Large intestine (tissue), 3 donors: ENCODE results near the gene SLC22A16. TPM values are rescaled to one million over a fixed set of nuclear protein-coding genes. Genes with fewer than 3 reads are reported as not detected.
A peak's percentile ranks its signal among the peaks of the same experiment; 100 is the strongest.

Source experiments
- DNase-seq, 2 donors: peaks; one replicate each; pipeline versions ENCODE4 v3.0.0 to v3.0.0-alpha.2; 2013
- H3K27ac ChIP-seq: one replicate; pipeline ENCODE4 v1.5.1; 2013; ENCODE audit warnings: low read length
- H3K27me3 ChIP-seq: 2 replicates; pipeline ENCODE4 v1.6.1; 2013; ENCODE audit warnings: low read length; ENCODE audit not compliant: control insufficient read depth, insufficient read depth
- H3K36me3 ChIP-seq: 2 replicates; pipeline ENCODE4 v1.6.1; 2013; ENCODE audit warnings: low read length; ENCODE audit not compliant: control insufficient read depth, insufficient read depth
- H3K4me1 ChIP-seq: one replicate; pipeline ENCODE4 v1.6.1; 2013; ENCODE audit warnings: low read length; ENCODE audit not compliant: control insufficient read depth, insufficient read depth
- H3K4me3 ChIP-seq: one replicate; pipeline ENCODE4 v1.5.1; 2013; ENCODE audit warnings: low read length
- H3K9me3 ChIP-seq: one replicate; pipeline ENCODE4 v1.6.1; 2013; ENCODE audit warnings: mild to moderate bottlenecking, low read depth, low read length, moderate library complexity; ENCODE audit not compliant: control insufficient read depth
- WGBS: methylation state at CpG from one replicate; pipeline ENCODE4 v1.1.5; 2013; ENCODE audit warnings: low lambda C conversion rate; ENCODE audit not compliant: insufficient coverage; 5-methylcytosine and 5-hydroxymethylcytosine counted together
- polyA plus RNA-seq: library from polyadenylated mRNA; unstranded; fragments of 120-200 nt; gene quantifications from one replicate; pipeline ENCODE4 v1.2.1, GENCODE V29; 2013

Gene SLC22A16
- polyA plus RNA-seq, 1 donor = 0.25 TPM

DNA sequence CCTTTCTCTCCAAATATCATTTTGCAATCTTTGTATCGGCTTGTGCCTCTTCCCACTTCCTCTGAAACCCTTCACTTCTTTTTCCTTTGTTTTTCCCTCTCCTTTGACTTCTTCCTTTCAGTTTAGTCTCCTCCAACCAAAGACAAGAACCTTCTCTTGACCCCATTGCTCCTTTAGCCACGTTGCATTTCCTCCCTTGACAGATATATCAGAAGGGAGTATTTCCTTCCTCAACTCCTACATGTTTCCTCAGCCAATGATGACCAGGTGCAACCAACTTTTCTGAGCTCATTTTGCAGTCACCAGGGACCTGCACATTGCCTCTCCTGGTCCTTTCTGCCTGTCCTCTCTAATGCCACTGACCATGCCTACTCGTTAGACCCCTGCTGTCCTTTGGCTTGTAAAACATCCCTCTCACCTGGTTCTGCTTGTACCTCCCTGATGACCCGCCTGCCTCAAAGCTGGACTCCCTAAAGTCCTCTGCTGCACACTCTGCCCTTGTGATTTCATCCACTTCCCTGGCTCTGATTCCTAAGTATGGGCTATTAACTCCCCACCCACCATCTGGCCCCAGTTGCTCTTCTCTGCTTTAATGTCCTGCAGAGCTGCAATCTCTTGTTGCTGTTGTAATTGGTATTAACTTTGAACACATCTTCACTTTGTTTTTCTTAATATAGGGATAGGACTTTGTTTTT is 27.4 kb downstream of the SLC22A16 start:
- Histone ChIP-seq H3K4me3 (no peak overlapping the region), H3K4me1 (no peaks in the 10 kb centered on the region), H3K36me3 (no peaks in the 10 kb centered on the region), H3K9me3 (no peaks in the 10 kb centered on the region), H3K27ac (no peak overlapping the region), H3K27me3 (no peaks in the 10 kb centered on the region)
- 67% methylated on average over 2 of the region's 4 CpGs for WGBS
- DNase-seq = no peak

DNA sequence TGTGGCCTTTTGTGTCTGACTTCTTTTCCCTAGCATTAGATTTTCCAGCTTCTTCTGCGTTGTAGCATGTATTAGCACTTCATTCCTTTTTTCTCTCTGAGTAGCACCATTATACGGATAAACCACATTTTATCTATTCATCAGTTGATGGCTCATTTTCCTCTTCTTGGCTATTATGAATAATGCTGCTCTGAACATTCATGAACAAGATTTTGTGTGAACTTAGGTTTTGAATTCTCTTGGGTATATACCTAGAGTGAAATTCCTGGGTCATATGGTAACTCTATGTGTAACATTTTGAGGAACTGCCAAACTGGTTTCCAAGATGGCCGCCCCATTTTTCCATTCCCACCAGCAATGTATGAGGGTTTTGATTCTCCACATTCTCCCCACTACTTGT is 28.7 kb downstream of the SLC22A16 start:
- no peaks in the 10 kb centered on the region for H3K36me3 ChIP-seq
- H3K9me3 ChIP-seq = no peaks in the 10 kb centered on the region
- no peaks in the 10 kb centered on the region for H3K4me1 ChIP-seq
- H3K4me3 ChIP-seq = no peak overlapping the region
- no peak for DNase-seq
- 100% methylated on average over 3 of the region's 3 CpGs for WGBS
- no peak overlapping the region for H3K27ac ChIP-seq
- no peaks in the 10 kb centered on the region for H3K27me3 ChIP-seq

DNA sequence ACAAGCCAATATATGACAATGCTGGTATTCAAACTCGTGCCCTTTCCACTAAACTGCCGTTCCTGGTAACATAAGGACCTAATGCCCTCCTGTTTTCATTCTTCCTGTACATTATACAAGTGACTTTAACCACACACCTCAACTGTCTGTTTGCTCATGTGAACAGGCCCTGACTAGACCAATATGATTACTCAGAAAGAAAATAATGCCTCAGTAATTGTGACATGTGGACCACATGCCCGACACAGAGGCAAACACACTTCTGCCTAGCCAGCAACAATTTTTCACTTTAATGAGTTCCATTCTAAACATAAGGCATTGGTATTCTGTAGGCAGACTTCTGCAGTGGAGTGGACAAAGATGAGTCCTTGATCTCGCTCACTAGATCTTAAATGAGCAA is 30.0 kb downstream of the SLC22A16 start:
- Histone ChIP-seq H3K9me3 (no peaks in the 10 kb centered on the region), H3K36me3 (no peaks in the 10 kb centered on the region), H3K4me3 (no peak overlapping the region), H3K27ac (no peak overlapping the region), H3K4me1 (no peaks in the 10 kb centered on the region), H3K27me3 (no peaks in the 10 kb centered on the region)
- no peak for DNase-seq
- no CpG with 5 or more reads among the region's 4 CpGs for WGBS

DNA sequence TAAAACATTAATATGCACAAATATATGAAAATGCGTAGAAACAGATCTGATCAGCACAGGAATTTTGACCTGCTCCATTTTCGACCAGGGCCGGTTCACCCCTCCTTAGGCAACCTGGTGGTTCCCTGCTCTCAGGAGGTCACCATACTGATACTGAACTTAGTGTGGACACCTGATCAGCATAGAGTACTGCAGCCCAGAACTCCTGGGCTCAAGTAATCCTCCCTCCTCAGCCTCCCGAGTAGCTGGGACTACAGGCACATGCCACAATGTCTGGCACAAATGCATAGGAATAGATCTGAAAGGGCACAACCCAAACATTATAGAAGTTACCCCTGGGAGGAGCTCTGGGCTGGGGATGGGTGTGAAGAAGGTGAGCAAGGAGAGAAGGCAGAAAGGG is 36.4 kb downstream of the SLC22A16 start:
- WGBS = no CpG with 5 or more reads among the region's 4 CpGs
- Histone ChIP-seq H3K27ac (no peak overlapping the region), H3K9me3 (no peaks in the 10 kb centered on the region), H3K36me3 (no peaks in the 10 kb centered on the region), H3K27me3 (no peaks in the 10 kb centered on the region), H3K4me1 (no peaks in the 10 kb centered on the region), H3K4me3 (no peak overlapping the region)
- no peak for DNase-seq

DNA sequence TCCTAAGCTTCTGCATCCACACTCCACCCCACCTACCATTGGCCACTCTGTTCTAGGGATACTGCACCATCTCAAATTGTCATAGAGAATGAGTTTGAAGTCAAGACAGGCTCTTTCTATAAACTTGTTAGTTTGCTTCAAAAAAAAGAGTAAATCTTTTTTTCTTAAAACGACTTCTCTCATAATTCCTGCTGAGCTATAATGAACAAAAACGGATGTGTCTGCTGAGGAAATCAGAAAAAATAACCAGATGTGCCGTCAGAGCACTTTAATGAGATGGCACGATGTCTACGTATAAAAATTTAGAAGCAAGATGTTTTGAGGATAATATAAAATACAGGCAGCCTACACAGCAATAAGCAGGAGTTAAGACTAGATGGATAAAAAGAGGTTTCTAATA is 37.1 kb downstream of the SLC22A16 start:
- Histone ChIP-seq H3K4me1 (no peaks in the 10 kb centered on the region), H3K27ac (no peak overlapping the region), H3K36me3 (no peaks in the 10 kb centered on the region), H3K9me3 (no peaks in the 10 kb centered on the region), H3K4me3 (no peak overlapping the region), H3K27me3 (no peaks in the 10 kb centered on the region)
- DNase-seq = no peak
- WGBS = 71% methylated on average over 5 of the region's 5 CpGs

DNA sequence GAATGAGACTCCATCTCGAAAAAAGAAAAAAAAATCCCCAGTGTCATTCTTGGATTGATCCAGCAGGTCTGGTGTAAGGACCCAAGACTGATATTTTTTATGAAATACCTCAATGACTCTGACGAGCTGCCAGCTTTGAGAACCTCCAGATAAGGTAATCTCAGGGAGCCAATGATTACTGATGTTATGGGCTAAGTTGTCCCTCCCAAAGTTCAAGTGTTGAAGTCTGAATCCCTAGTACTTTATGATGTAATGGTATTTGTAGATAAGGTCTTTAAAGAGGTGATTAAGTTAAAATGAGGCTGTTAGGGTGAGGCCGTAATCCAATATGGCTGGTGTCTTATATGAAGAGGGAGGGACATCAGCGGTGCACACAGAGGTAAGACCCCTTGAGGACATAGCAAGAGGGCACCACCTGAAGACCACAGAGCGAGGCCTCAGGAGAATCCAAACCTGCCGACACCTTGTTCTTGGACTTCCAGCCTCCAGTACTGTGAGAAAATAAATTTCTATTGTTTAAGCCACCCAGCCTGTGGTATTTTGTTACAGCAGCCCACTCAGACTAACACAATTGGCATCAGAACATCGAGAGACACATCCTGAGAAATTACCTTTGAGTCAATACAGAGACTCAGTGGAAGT is 41.3 kb downstream of the SLC22A16 start:
- DNase-seq = peak; percentile 58 to 73
- H3K4me1 ChIP-seq = peaks cover 5% of the 10 kb centered on the region
- H3K27ac ChIP-seq = no peak overlapping the region
- H3K36me3 ChIP-seq = no peaks in the 10 kb centered on the region
- 67% methylated on average over 1 of the region's 7 CpGs for WGBS
- no peaks in the 10 kb centered on the region for H3K9me3 ChIP-seq
- no peak overlapping the region for H3K4me3 ChIP-seq
- H3K27me3 ChIP-seq = no peaks in the 10 kb centered on the region

DNA sequence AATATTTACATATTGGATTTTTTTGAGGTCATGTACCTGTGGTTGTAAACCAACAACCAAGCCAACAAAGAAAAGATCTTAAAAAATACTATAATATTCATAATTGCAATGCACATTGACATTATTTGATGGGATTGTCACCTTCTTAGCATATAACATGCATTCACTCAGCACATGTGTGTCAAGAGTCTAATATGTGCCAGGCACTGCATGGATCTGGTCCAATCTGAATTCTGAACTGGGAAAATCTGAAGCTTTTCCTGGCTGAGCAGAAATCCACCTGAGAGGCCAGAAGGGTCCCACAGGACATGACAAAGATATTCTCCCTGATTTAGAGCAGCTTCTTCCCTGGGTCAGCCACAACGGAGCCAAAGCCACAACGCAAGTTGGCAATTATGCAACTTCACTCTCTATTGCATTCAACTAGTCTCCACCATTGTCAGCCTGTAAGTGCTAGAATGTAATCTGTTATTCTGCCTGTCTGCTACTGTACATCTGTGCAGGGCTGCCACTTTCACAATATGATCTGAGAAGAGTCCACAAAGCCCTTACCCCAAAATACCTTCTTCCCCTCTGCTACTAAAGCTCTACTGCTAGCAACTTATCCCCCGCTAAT is 44.0 kb downstream of the SLC22A16 start:
- Histone ChIP-seq H3K4me3 (no peak overlapping the region), H3K4me1 (peaks cover 5% of the 10 kb centered on the region), H3K27me3 (no peaks in the 10 kb centered on the region), H3K36me3 (no peaks in the 10 kb centered on the region), H3K9me3 (no peaks in the 10 kb centered on the region), H3K27ac (no peak overlapping the region)
- DNase-seq = no peak
- no CpG with 5 or more reads among the region's 3 CpGs for WGBS

DNA sequence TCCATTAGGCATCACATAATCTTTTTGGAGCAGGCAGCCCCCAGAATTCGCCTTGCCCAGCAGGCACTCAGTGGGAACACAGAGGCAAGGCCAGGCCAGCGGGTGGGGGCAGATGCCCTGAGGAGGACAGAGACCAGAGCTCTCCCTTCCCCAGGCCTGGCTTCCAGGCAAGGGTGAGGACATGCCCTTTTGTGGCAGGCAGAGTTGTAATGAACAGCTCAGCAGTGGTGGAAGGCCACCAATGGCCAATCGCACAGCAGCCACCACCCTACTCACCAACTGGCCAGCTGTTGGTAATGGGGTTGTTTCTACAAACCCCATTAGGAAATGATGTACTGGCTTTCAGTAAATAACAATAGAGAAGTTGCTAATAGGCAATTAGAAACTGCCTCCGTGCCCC is 45.7 kb downstream of the SLC22A16 start:
- Histone ChIP-seq H3K4me3 (no peak overlapping the region), H3K27ac (no peak overlapping the region), H3K9me3 (no peaks in the 10 kb centered on the region), H3K36me3 (no peaks in the 10 kb centered on the region), H3K4me1 (peaks cover 5% of the 10 kb centered on the region), H3K27me3 (no peaks in the 10 kb centered on the region)
- DNase-seq = no peak
- WGBS = no CpG with 5 or more reads among the region's 4 CpGs

DNA sequence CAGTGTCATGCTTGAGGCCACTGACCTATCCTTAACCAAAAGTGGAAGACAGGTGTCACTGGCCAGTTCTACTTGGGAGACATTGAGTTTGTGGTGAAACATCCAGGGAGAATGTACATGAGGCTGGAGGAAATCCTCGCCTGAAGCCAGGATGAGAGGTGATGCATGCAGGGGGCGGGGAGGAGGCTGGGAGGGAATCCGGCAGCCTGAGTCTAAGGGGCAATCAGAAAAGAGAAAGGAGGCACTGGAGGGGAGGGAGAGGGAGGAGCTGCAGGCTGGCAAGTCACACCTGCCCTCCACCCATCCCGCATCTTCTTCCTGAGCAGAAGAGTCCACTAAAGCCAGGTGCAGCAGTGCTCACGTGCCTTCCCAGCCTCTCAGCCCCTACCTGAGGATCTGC is 46.2 kb downstream of the SLC22A16 start:
- WGBS = no CpG with 5 or more reads among the region's 5 CpGs
- no peak overlapping the region for H3K27ac ChIP-seq
- peak; percentile 41 to 65 for DNase-seq

DNA sequence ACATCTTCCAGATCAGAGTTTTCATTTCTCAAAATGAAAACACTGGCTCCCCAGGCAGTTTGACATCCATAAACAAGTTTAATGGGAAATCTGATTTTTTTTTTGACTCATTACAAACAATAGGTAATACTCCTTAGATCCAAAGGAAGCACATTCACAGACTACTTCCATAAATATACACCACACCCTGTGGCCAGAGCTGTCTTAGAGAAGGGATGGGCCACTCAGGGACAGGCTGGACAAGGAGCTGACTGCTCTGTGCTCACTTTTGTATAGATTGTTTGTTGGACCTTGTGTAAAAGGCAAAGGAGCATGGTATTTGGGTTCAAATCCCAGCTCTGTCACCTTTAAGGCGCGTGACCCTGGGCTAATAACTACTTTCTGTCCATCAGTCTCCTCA is 48.3 kb downstream of the SLC22A16 start:
- no CpG with 5 or more reads among the region's 2 CpGs for WGBS
- Histone ChIP-seq H3K36me3 (no peaks in the 10 kb centered on the region), H3K27ac (no peak overlapping the region), H3K4me1 (peaks cover 5% of the 10 kb centered on the region), H3K9me3 (no peaks in the 10 kb centered on the region), H3K4me3 (no peak overlapping the region), H3K27me3 (no peaks in the 10 kb centered on the region)
- DNase-seq = no peak

More for the DNA sequence above, 46.2 kb downstream of the SLC22A16 start:
- H3K27me3 ChIP-seq = no peaks in the 10 kb centered on the region
- peaks cover 5% of the 10 kb centered on the region for H3K4me1 ChIP-seq
- no peaks in the 10 kb centered on the region for H3K36me3 ChIP-seq
- no peak overlapping the region for H3K4me3 ChIP-seq
- H3K9me3 ChIP-seq = no peaks in the 10 kb centered on the region
